SJCRH30 (cell line): ENCODE results near the gene MAPKAP1. TPM values are rescaled to one million over a fixed set of nuclear protein-coding genes. Genes with fewer than 3 reads are reported as not detected.
A peak's percentile ranks its signal among the peaks of the same experiment; 100 is the strongest.

Experiments
- DNase-seq, 2 experiments: peaks; one replicate each; pipeline ENCODE4 v3.0.0-alpha.2; 2015 to 2020
- H3K27ac ChIP-seq: fragments of 250-450 bp; sonication (Bioruptor Pico); 2 replicates; pipeline ENCODE4 v1.5.1; 2020; ENCODE audit warnings: mild to moderate bottlenecking, moderate library complexity
- H3K27me3 ChIP-seq: fragments of 250-450 bp; sonication (Bioruptor Pico); 2 replicates; pipeline ENCODE4 v1.5.1; 2020; ENCODE audit warnings: mild to moderate bottlenecking, moderate library complexity
- H3K36me3 ChIP-seq: fragments of 250-450 bp; sonication (Bioruptor Pico); 2 replicates; pipeline ENCODE4 v1.5.1; 2020; ENCODE audit warnings: mild to moderate bottlenecking, moderate library complexity
- H3K4me1 ChIP-seq: fragments of 250-450 bp; sonication (Bioruptor Pico); 2 replicates; pipeline ENCODE4 v1.5.1; 2020; ENCODE audit warnings: mild to moderate bottlenecking, moderate library complexity
- H3K4me3 ChIP-seq: fragments of 250-450 bp; sonication (Bioruptor Pico); 2 replicates; pipeline ENCODE4 v1.5.1; 2020; ENCODE audit warnings: mild to moderate bottlenecking, moderate library complexity
- H3K9me3 ChIP-seq: fragments of 250-450 bp; sonication (Bioruptor Pico); replicated peaks from 2 replicates; pipeline ENCODE4 v1.5.1; 2020; ENCODE audit warnings: mild to moderate bottlenecking, moderate library complexity
- total RNA-seq: library from RNA; depleted of rRNA; stranded (reverse); fragments of >200 nt; shearing (Covaris generic); gene quantifications from 2 replicates; pipeline ENCODE4 v1.2.3, GENCODE V29; 2014

MAPKAP1 gene
- total RNA-seq, 1 experiment from 2014 or later, result 109 TPM

DNA sequence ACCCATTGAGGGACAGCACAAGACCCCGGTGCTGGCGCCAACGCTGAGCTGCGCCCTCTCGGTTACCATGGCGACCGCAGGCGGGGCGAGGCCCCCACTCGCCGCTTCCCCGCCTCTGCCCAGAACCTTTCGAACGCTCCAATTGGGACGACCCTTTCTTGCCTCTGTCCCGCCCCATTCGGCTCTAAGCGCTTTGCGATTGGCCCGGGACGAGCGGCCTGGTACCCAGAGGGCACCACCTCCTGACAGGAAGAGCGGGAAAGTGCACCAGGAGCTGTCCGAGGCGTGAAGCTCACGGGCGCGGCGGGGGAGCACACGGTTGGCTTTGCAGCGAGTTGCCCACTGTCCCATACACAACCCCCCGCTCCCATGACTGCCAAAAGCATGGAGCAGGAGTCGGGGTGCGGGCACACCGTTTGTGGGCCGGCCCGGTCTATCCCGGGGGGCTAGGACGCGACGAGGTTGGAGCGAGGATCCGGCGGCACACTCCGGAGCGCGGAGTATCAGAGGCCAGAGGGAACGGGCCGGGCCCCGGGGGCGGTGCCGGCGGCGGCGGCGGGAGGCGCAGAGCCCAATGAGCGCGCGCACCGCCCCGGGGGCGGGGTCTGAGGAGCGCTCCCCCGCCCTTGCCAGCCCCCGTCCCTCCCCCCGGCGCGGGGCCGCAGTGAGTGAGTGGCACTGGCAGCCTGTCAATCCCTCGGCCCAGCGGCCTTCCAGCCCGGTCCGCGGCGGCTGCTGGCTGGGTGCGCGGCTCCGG, 39.2 kb upstream of the MAPKAP1 start:
- peak overlapping the region; percentile 57 for H3K4me3 ChIP-seq

GRCh38 chr9:125745682-125746016, 38.6 kb upstream of the MAPKAP1 start:
- no peaks in the 10 kb centered on the region for H3K27me3 ChIP-seq
- H3K36me3 ChIP-seq, result peaks cover 13% of the 10 kb centered on the region
- H3K9me3 ChIP-seq, result no peaks in the 10 kb centered on the region
- peak overlapping the region; percentile 57 for H3K4me3 ChIP-seq
- H3K27ac ChIP-seq, result peak overlapping the region; percentile 95
- no peak for DNase-seq
- H3K4me1 ChIP-seq, result peaks cover 33% of the 10 kb centered on the region

More for the DNA sequence above, 39.2 kb upstream of the MAPKAP1 start:
- Histone ChIP-seq H3K4me1 (peaks cover 38% of the 10 kb centered on the region), H3K36me3 (peaks cover 18% of the 10 kb centered on the region), H3K9me3 (no peaks in the 10 kb centered on the region), H3K27me3 (no peaks in the 10 kb centered on the region), H3K27ac (peak overlapping the region; percentile 95)
- peak; percentile 100 for DNase-seq

GRCh38 chr9:125745018-125745417, 38.0 kb upstream of the MAPKAP1 start:
- Histone ChIP-seq H3K9me3 (no peaks in the 10 kb centered on the region), H3K4me1 (peaks cover 29% of the 10 kb centered on the region), H3K36me3 (peaks cover 11% of the 10 kb centered on the region), H3K27ac (peak overlapping the region; percentile 95), H3K27me3 (no peaks in the 10 kb centered on the region), H3K4me3 (peak overlapping the region; percentile 57)
- DNase-seq, result peak; percentile 49 to 74

- peaks cover 8% of the 10 kb centered on the region for H3K36me3 ChIP-seq
- H3K9me3 ChIP-seq, result no peaks in the 10 kb centered on the region
- no peaks in the 10 kb centered on the region for H3K27me3 ChIP-seq
- H3K4me1 ChIP-seq, result peaks cover 25% of the 10 kb centered on the region
- peak overlapping the region; percentile 57 for H3K4me3 ChIP-seq
- peak in 1 of 2 experiments; percentile 95 for DNase-seq
- H3K27ac ChIP-seq, result peak overlapping the region; percentile 95
Measured at GRCh38 chr9:125744616-125745015, 37.6 kb upstream of the MAPKAP1 start.

DNA sequence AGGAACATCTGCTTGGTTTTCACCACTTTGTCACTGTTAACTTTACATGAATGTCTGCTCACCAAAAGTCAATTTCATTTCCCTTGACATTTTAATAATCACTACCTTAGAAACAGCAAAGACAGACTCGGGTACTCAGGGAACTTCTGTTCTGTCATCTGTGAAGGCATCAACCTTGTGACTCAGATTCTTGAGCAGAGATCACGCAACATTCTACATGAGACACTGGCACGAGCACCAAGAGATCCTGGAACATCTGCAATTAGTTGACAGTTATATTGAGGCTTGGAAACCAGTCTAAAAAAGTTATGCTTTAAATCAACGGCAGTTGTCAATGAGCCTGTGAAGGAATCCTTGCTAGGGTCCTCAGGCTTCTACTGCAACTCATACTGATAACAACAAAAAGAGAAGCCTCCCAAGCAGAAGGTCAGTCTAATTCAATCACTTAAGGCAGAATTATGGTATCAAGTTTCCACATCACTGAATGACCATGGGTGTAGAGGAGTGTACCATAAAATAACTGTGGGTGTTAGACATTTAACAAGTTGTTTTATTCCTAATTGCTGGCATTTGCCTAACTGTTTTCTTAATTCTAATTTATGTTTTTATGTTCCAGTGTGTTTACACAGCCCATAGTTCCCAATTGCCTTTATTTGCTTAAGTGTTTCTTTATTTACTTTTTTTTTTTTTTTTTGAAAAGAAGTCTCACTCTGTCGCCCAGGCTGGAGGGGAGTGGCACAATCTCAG, 36.8 kb upstream of the MAPKAP1 start:
- Histone ChIP-seq H3K4me3 (no peak overlapping the region), H3K27me3 (no peaks in the 10 kb centered on the region), H3K36me3 (peaks cover 2% of the 10 kb centered on the region; the same call in 1 of the 2 replicates), H3K27ac (peak overlapping the region; percentile 95), H3K9me3 (no peaks in the 10 kb centered on the region), H3K4me1 (peaks cover 23% of the 10 kb centered on the region)
- peak in 1 of 2 experiments; percentile 68 for DNase-seq

DNA sequence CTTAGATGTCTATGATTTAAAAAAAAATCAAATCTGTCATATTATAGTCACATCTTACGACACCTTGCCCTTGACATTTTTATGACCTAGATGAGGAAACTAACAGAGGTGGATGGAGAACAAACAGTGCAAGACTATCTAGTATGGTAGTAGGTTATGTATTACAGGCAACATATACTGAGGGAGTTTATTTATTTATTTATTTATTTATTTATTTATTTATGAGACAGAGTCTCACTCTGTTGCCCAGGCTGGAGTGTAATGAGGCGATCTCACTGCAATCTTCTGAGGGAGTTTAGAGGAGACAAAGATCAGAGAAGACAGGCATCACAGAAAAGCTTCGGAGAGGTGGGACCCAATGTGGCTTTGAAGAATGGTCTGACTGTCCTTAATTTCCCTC, 35.6 kb upstream of the MAPKAP1 start:
- Histone ChIP-seq H3K27ac (no peak overlapping the region; the same call in 1 of the 2 replicates), H3K9me3 (no peaks in the 10 kb centered on the region), H3K4me3 (no peak overlapping the region), H3K4me1 (peaks cover 23% of the 10 kb centered on the region), H3K27me3 (no peaks in the 10 kb centered on the region), H3K36me3 (no peaks in the 10 kb centered on the region)
- DNase-seq, result no peak

DNA sequence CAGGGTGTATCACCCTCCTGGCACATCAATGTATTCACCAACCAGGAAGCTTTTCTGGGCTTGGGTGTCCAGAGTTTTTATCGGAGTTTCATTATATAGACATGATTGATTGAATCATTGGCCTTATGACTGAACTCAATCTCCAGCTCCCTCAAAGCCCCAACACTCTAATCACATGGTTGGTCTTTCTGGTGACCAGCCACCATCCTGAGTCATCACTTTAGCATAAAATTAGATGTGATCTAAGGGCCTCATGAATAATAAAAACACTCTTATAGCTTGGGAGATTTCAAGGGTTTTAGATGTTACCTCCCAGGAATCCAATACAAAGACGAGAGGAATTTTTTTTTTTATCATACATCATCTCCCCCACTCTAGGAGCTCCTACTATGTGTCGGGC, 32.4 kb upstream of the MAPKAP1 start:
- no peak overlapping the region for H3K4me3 ChIP-seq
- H3K4me1 ChIP-seq, result peaks cover 14% of the 10 kb centered on the region
- DNase-seq, result no peak
- H3K27me3 ChIP-seq, result no peaks in the 10 kb centered on the region
- H3K27ac ChIP-seq, result no peak overlapping the region
- no peaks in the 10 kb centered on the region for H3K36me3 ChIP-seq
- H3K9me3 ChIP-seq, result no peaks in the 10 kb centered on the region

DNA sequence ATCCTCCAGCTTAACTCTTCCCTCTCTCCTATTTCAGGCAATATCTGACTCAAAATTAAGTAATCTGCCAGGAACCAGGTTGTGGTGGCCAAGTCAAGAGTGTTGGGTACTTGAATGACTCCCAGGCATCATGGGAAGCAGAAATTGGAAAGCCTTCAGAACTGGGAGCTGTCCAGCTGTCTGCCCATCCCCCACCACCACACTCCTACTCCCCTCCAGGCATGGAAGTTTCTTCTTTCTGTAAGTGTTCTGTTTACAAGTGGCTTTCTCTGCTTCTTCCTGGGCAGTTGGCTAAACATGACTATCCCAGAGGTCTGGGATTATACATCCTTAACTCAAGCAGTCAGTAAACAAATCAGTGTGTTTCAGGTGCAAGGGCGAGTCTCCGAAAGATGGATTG, 25.6 kb upstream of the MAPKAP1 start:
- Histone ChIP-seq H3K27ac (no peak overlapping the region), H3K9me3 (no peaks in the 10 kb centered on the region), H3K4me1 (peaks cover 7% of the 10 kb centered on the region; the same call in 1 of the 2 replicates), H3K4me3 (no peak overlapping the region), H3K36me3 (no peaks in the 10 kb centered on the region), H3K27me3 (no peaks in the 10 kb centered on the region)
- DNase-seq, result peak; percentile 68 to 78

DNA sequence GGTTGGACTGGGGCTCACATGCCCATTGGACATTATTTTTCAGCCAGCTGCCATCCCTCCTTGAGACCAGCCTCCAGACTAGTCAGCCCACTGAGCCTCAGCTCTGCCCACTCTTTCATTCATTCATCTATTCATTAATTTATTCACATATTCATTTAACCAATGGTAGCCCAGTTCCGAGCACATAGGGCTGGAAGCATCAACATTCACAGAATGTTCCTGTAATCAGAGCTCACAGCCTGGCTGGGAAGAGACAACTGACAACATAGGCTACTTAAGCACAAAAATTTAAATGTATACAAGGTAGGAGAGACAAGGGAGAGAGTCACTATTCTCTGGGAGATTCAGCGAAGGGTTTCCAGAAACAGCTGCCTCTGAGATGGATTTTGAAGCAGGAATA, 23.2 kb upstream of the MAPKAP1 start:
- H3K4me3 ChIP-seq, result no peak overlapping the region
- H3K9me3 ChIP-seq, result no peaks in the 10 kb centered on the region
- H3K27ac ChIP-seq, result no peak overlapping the region
- no peaks in the 10 kb centered on the region for H3K36me3 ChIP-seq
- H3K4me1 ChIP-seq, result peaks cover 7% of the 10 kb centered on the region; the same call in 1 of the 2 replicates
- no peaks in the 10 kb centered on the region for H3K27me3 ChIP-seq
- no peak for DNase-seq

GRCh38 chr9:125726456-125727132, 19.6 kb upstream of the MAPKAP1 start:
- DNase-seq, result no peak
- H3K4me3 ChIP-seq, result no peak overlapping the region
- H3K4me1 ChIP-seq, result no peaks in the 10 kb centered on the region
- H3K9me3 ChIP-seq, result no peaks in the 10 kb centered on the region
- no peaks in the 10 kb centered on the region for H3K27me3 ChIP-seq
- H3K27ac ChIP-seq, result no peak overlapping the region
- H3K36me3 ChIP-seq, result no peaks in the 10 kb centered on the region

DNA sequence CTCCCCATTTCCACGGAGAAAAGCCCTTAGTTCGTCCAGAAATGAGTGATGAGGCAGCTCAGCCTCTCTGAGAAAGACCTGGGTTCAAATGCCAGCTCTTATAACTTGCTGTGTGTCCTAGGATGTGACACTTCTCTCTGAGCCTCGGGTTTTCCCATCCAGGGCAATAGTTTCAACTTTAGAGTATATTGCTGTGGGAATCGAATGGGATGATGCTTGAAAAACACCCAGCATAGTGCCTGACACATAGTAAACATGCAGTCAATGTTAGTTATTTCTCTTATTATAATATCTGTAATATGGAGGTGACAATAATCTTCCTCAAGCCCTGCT, 430 bp upstream of the MAPKAP1 start:
- Histone ChIP-seq H3K27ac (peak overlapping the region; percentile 73; the same call in 1 of the 2 replicates), H3K4me3 (peak overlapping the region; percentile 89)

DNA sequence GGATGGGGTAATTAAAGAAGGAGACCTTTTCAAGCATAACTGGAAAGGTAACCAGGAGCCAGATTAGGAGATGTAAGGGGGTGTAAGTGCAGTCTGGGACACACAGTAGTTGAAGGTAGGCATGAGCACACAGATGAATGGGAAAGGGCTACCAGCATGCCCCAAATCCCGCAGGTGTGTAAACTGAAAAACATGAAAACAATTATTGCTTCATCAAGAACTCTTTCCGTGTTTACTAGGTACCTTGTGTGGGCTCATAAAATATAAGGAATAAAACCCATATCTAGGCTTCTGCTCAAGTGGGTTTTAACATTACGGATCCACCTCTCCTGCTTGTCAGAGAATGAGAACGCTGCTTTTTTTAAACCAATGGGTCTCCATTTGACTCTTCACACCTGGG, 1.1 kb downstream of the MAPKAP1 start:
- H3K9me3 ChIP-seq, result no peaks in the 10 kb centered on the region
- H3K36me3 ChIP-seq, result no peaks in the 10 kb centered on the region
- no peak for DNase-seq
- no peaks in the 10 kb centered on the region for H3K27me3 ChIP-seq
- peaks cover 5% of the 10 kb centered on the region; the same call in 1 of the 2 replicates for H3K4me1 ChIP-seq
- peak overlapping the region; percentile 89 for H3K4me3 ChIP-seq
- no peak overlapping the region for H3K27ac ChIP-seq

More for the DNA sequence above, 430 bp upstream of the MAPKAP1 start:
- Histone ChIP-seq H3K4me1 (peaks cover 5% of the 10 kb centered on the region; the same call in 1 of the 2 replicates), H3K27me3 (no peaks in the 10 kb centered on the region), H3K36me3 (no peaks in the 10 kb centered on the region), H3K9me3 (no peaks in the 10 kb centered on the region)
- DNase-seq, result no peak

DNA sequence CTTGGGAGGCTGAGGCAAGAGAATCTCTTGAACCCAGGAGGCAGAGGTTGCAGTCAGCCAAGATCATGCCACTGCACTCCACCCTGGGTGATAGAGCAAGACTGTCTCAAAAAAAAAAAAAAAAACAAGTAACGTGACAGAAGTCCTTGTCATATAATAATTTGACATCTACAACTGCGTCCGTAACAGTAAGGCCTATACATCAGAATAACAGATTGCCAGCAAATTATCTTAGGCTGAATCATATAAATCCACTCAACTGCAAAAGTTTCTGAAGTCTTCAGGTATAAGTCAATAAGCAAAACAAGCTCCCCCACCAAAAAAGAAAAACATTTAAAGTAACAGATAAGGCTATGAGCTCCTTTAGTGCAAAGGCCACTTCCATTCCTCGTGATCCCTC, 3.3 kb downstream of the MAPKAP1 start:
- no peak for DNase-seq
- Histone ChIP-seq H3K4me1 (peaks cover 5% of the 10 kb centered on the region; the same call in 1 of the 2 replicates), H3K27ac (no peak overlapping the region), H3K36me3 (no peaks in the 10 kb centered on the region), H3K9me3 (no peaks in the 10 kb centered on the region), H3K27me3 (no peaks in the 10 kb centered on the region), H3K4me3 (no peak overlapping the region)

DNA sequence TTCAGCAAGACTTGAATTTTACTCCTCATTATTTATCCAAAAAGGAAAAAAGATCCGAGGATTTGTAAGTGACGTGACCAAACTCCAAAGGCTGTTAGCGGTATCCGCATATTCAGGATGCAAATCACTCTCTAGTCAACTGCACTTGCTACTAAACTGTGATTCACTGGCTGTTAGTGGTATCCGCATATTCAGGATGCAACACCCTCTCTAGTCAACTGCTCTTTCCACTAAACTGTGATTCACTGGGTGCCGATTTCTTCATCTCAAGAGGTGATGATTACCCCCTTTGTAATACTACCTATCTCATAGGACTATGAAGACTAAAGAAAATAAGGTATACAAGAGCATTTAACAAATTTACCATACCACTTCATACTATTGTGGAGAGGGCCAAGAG, 5.7 kb downstream of the MAPKAP1 start:
- Histone ChIP-seq H3K4me3 (no peak overlapping the region), H3K4me1 (peaks cover 5% of the 10 kb centered on the region; the same call in 1 of the 2 replicates), H3K27ac (no peak overlapping the region), H3K27me3 (no peaks in the 10 kb centered on the region), H3K9me3 (no peaks in the 10 kb centered on the region), H3K36me3 (no peaks in the 10 kb centered on the region; the same call in 1 of the 2 replicates)
- no peak for DNase-seq

DNA sequence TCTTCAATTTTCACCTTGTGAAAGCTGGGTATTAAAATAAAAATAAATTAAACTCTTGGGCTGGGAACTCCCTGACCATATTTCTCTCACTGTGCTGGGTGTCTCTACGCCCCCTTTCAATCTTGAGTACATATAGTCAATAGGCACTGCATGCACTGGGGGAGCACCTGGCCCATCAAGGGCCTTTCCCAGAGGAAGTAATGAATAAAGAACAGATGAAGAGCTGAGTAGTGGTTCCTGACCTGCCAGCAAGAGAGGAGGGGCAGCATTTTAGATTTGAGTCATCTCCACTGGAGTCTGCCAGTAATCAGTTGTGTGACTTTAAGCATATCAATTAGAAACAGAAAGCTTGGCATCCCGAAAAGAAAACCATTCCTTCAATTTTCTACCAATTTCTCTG, 6.2 kb downstream of the MAPKAP1 start:
- H3K36me3 ChIP-seq, result no peaks in the 10 kb centered on the region; the same call in 1 of the 2 replicates
- no peaks in the 10 kb centered on the region for H3K27me3 ChIP-seq
- DNase-seq, result no peak
- no peak overlapping the region for H3K4me3 ChIP-seq
- H3K4me1 ChIP-seq, result peaks cover under 1% of the 10 kb centered on the region; the same call in 1 of the 2 replicates
- H3K27ac ChIP-seq, result no peak overlapping the region
- H3K9me3 ChIP-seq, result no peaks in the 10 kb centered on the region
